HepG2 (cell line): ENCODE measurements around the gene SMYD1. TPM values are rescaled to one million over a fixed set of nuclear protein-coding genes. Genes with fewer than 3 reads are reported as not detected.

Experiments used
- ATAC-seq: fragments of 200-7000 bp; cut with Tn5 transposase; 3 replicates; pipeline ENCODE4 v1.9.1; 2020; ENCODE audit warnings: mild to moderate bottlenecking, moderate library complexity
- BruUV-seq: library from RNA; stranded (reverse); fragments of 400-500 nt; replicated peaks from 2 replicates; lab custom pipeline; 2021; lab: Mats Ljungman, UMichigan
- CTCF ChIA-PET: fragments of 300-600 bp; formaldehyde crosslinking; extraction: SDS; loops from one replicate; lab custom pipeline; 2021; ENCODE audit warnings: low total read pairs, inconsistent platforms, low intra/inter-chr PET ratio; lab: Yijun Ruan, JAX
- POLR2A ChIA-PET: fragments of 350-600 bp; sonication (Branson Sonifier 250); formaldehyde crosslinking; loops from one replicate; lab custom pipeline; 2020; ENCODE audit warnings: antibody characterized with exemption, inconsistent platforms; lab: Yijun Ruan, JAX
- DNase-seq: peaks from one replicate; pipeline ENCODE4 v3.0.0-alpha.2; 2015; ENCODE audit warnings: low spot score
- FAIRE-seq: peaks from 3 replicates; lab custom pipeline; 2011; peaks lifted over from hg19 to GRCh38; lab: Jason Lieb, UNC
- H2AFZ ChIP-seq: one replicate; pipeline ENCODE4 v1.6.1; 2011; ENCODE audit warnings: low read length, inconsistent platforms
- H3K27ac ChIP-seq: fragments of 300-600 bp; 3 replicates; pipeline ENCODE4 v1.8.0; 2011; ENCODE audit warnings: mixed run types, mild to moderate bottlenecking, mixed read lengths, low read length, inconsistent platforms; ENCODE audit not compliant: insufficient read depth; ENCODE audit errors: extremely low read length
- H3K27me3 ChIP-seq, 2 experiments: fragments of 200-600 bp in 1 of 2; 2 replicates in 1 of 2; 3 replicates in 1 of 2; pipeline versions ENCODE4 v1.6.0 to v1.8.0; 2011; ENCODE audit warnings: low read length in 2 of 2, mild to moderate bottlenecking in 2 of 2, moderate library complexity in 2 of 2, inconsistent platforms in 1 of 2; ENCODE audit not compliant: insufficient read depth in 2 of 2, control insufficient read depth in 1 of 2
- H3K36me3 ChIP-seq, 2 experiments: fragments of 200-600 bp in 1 of 2; replicated peaks in 1 of 2; 2 replicates in 1 of 2; 3 replicates in 1 of 2; pipeline versions ENCODE4 v1.5.1 to v1.8.0; 2011; ENCODE audit warnings: low read length in 2 of 2, inconsistent platforms in 1 of 2; ENCODE audit not compliant: insufficient read depth in 2 of 2, control insufficient read depth in 1 of 2
- H3K4me1 ChIP-seq: 2 replicates; pipeline ENCODE4 v1.5.1; 2012; ENCODE audit warnings: low read length, inconsistent platforms; ENCODE audit not compliant: insufficient read depth
- H3K4me2 ChIP-seq: 2 replicates; pipeline ENCODE4 v1.6.0; 2011; ENCODE audit warnings: low read depth, low read length, inconsistent platforms
- H3K4me3 ChIP-seq, 3 experiments: fragments of 200-600 bp in 1 of 3; sonication (generic), shearing (Covaris generic) in 1 of 3; replicated peaks in 1 of 3; 2 replicates each; pipeline ENCODE4 v1.5.1; 2011 to 2016; ENCODE audit warnings: low read length in 3 of 3, inconsistent platforms in 2 of 3, low read depth in 2 of 3, mild to moderate bottlenecking in 2 of 3, control low read depth in 1 of 3, mixed read lengths in 1 of 3; ENCODE audit not compliant: insufficient read depth in 1 of 3
- H3K79me2 ChIP-seq: one replicate; pipeline ENCODE4 v1.6.1; 2011; ENCODE audit warnings: low read length, inconsistent platforms; ENCODE audit not compliant: insufficient read depth
- H3K9ac ChIP-seq: 2 replicates; pipeline ENCODE4 v1.6.0; 2011; ENCODE audit warnings: mild to moderate bottlenecking, low read depth, low read length, inconsistent platforms; ENCODE audit not compliant: insufficient read depth
- H3K9me3 ChIP-seq: 2 replicates; pipeline ENCODE4 v1.5.1; 2012; ENCODE audit warnings: mild to moderate bottlenecking, low read length
- H4K20me1 ChIP-seq: 2 replicates; pipeline ENCODE4 v1.6.0; 2011; ENCODE audit warnings: inconsistent platforms, mild to moderate bottlenecking, low read length, moderate library complexity; ENCODE audit not compliant: insufficient read depth
- ELK4 ChIP-seq: sonication (generic); formaldehyde crosslinking; IDR thresholded peaks from 2 replicates; pipeline ENCODE4 v1.9.0; 2021; ENCODE audit warnings: missing genetic modification reagents, borderline replicate concordance
- FOXJ3 ChIP-seq: sonication (generic); formaldehyde crosslinking; IDR thresholded peaks from 2 replicates; pipeline ENCODE4 v1.4.0; 2020; ENCODE audit warnings: missing genetic modification reagents, mild to moderate bottlenecking, borderline replicate concordance
- FOXK2 ChIP-seq: fragments of 450-650 bp; IDR thresholded peaks from 2 replicates; pipeline ENCODE4 v1.6.1; 2016
- HNRNPL ChIP-seq: fragments of 200-400 bp; formaldehyde crosslinking; IDR thresholded peaks from 2 replicates; pipeline ENCODE4 v1.6.1; 2017; ENCODE audit warnings: mild to moderate bottlenecking, low read depth, low read length
- NFKBIZ ChIP-seq: IDR thresholded peaks from 2 replicates; pipeline ENCODE4 v1.6.1; 2018; ENCODE audit warnings: missing genetic modification reagents, missing compliant biosample characterization
- PAWR ChIP-seq: sonication (generic); formaldehyde crosslinking; IDR thresholded peaks from 2 replicates; pipeline ENCODE4 v1.4.0; 2020; ENCODE audit warnings: missing genetic modification reagents, mild to moderate bottlenecking, borderline replicate concordance
- SMC3 ChIP-seq: IDR thresholded peaks from 2 replicates; pipeline ENCODE4 v1.6.1; 2011; ENCODE audit warnings: low read length, improper control_type of control experiment
- STAG1 ChIP-seq: sonication (generic); formaldehyde crosslinking; IDR thresholded peaks from 2 replicates; pipeline ENCODE4 v1.4.0; 2020; ENCODE audit warnings: missing genetic modification reagents
- ZBTB20 ChIP-seq: sonication (generic); formaldehyde crosslinking; IDR thresholded peaks from 2 replicates; pipeline ENCODE4 v1.8.1; 2023; ENCODE audit warnings: missing genetic modification reagents, low read depth, mild to moderate bottlenecking, borderline replicate concordance
- ZNF143 ChIP-seq: sonication (generic); formaldehyde crosslinking; IDR thresholded peaks from 2 replicates; pipeline ENCODE4 v1.4.0; 2020; ENCODE audit warnings: missing genetic modification reagents
- ZNF672 ChIP-seq: sonication (generic); formaldehyde crosslinking; IDR thresholded peaks from 2 replicates; pipeline ENCODE4 v1.8.1; 2022; ENCODE audit warnings: missing genetic modification reagents
- WGBS: methylation state at CpG from one replicate; pipeline ENCODE4 v1.1.6; 2017; ENCODE audit warnings: low lambda C conversion rate; 5-methylcytosine and 5-hydroxymethylcytosine counted together
- in situ Hi-C: cut with HindIII; loops from 2 replicates; pipeline ENCODE4 v1.10.0; 2017; ENCODE audit warnings: low pct_unique_long_range_greater_than_20kb; ENCODE audit not compliant: extremely low pct_ligation_motif_present
- intact Hi-C: fragments of 100-400 bp; cut with micrococcal nuclease; formaldehyde crosslinking; loops from one replicate; pipeline ENCODE4 v1.10.0; 2022; ENCODE audit not compliant: unreplicated experiment
- polyA plus RNA-seq, 8 experiments: library from polyadenylated mRNA; depleted of rRNA in 3 of 8; stranded (reverse) in 7 of 8; unstranded in 1 of 8; fragments of >200 nt; fragmentation: Illumina TruSeq in 4 of 8; extraction: Trizol in 4 of 8; gene quantifications; 2 replicates each; pipeline versions ENCODE4 v1.2.1 to v1.2.3, GENCODE V29; 2011 to 2016; ENCODE audit warnings: low read depth in 4 of 8, missing spikeins in 1 of 8, mixed read lengths in 1 of 8; ENCODE audit not compliant: insufficient read depth in 1 of 8
- total RNA-seq, 5 experiments: library from RNA; depleted of rRNA; stranded (reverse); fragments of >200 nt; fragmentation: Illumina TruSeq; extraction: Trizol; gene quantifications; 2 replicates each; pipeline ENCODE4 v1.2.3, GENCODE V29; 2016; ENCODE audit warnings: low read depth in 1 of 5
- TF ChIP-seq, protein P1 (sequence below): sonication (generic); formaldehyde crosslinking; IDR thresholded peaks from 2 replicates; pipeline ENCODE4 v1.5.0; 2020; ENCODE audit warnings: mild to moderate bottlenecking, missing genetic modification reagents, moderate library complexity

SMYD1 gene
- total and polyA plus RNA-seq, 2 of the 13 experiments (the other 11 are each of a cell fraction or from before 2014, with no cell fraction given): not detected

DNA sequence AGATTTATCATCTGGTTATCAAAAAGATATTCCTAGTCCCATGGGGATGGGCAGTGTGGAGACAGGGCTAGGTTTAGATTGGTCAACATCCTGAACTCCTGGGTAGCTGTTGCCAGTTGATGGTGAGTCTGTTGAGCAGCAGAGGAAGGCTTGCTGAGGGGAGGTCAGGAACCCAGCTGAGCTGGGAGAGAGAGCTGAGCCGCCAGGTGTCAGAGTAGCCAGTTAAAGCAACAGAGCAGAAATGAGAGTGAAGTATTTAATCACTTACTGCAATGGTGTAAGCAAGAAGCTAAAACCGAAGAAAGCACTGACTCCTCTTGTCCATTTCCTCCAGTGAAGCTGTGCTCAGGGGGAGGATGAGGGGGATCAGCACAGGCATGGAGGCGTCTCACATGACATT is 29.6 kb downstream of the SMYD1 start:
- H3K4me1 ChIP-seq: peaks cover 7% of the 10 kb centered on the region
- intact Hi-C loops: loop anchor here (2.0 kb wide), 1 partner anchor 64 kb away; no protein-coding TSS in a partner anchor
- BruUV-seq: no TSS peak
- no peak for TF ChIP-seq FOXJ3 (CRISPR knock-in tag)
- TF ChIP-seq, protein P1, sequence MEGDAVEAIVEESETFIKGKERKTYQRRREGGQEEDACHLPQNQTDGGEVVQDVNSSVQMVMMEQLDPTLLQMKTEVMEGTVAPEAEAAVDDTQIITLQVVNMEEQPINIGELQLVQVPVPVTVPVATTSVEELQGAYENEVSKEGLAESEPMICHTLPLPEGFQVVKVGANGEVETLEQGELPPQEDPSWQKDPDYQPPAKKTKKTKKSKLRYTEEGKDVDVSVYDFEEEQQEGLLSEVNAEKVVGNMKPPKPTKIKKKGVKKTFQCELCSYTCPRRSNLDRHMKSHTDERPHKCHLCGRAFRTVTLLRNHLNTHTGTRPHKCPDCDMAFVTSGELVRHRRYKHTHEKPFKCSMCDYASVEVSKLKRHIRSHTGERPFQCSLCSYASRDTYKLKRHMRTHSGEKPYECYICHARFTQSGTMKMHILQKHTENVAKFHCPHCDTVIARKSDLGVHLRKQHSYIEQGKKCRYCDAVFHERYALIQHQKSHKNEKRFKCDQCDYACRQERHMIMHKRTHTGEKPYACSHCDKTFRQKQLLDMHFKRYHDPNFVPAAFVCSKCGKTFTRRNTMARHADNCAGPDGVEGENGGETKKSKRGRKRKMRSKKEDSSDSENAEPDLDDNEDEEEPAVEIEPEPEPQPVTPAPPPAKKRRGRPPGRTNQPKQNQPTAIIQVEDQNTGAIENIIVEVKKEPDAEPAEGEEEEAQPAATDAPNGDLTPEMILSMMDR (CRISPR knock-in tag): peak; percentile 48
- TF ChIP-seq STAG1 (CRISPR knock-in tag): peak; percentile 56
- no peak for TF ChIP-seq NFKBIZ (CRISPR knock-in tag)
- no peak for TF ChIP-seq ZNF672 (CRISPR knock-in tag)
- no peak for TF ChIP-seq ZNF143 (CRISPR knock-in tag)
- TF ChIP-seq PAWR (CRISPR knock-in tag): no peak
- TF ChIP-seq ZBTB20 (CRISPR knock-in tag): no peak
- TF ChIP-seq HNRNPL: no peak
- TF ChIP-seq FOXK2: no peak
- TF ChIP-seq ELK4 (CRISPR knock-in tag): no peak
- peak; percentile 19; the same call in 1 of the 2 replicates for TF ChIP-seq SMC3
- FAIRE-seq: no peak
- DNase-seq: no peak
- ChIA-PET POLR2A (no interaction called here), CTCF (interaction anchor here (1.1 kb wide), 1 partner anchor 62 kb away, joined by 3 read pairs; no protein-coding TSS in a partner anchor)
- no peak overlapping the region for H3K27ac ChIP-seq
- H2AFZ ChIP-seq: no peak overlapping the region
- in situ Hi-C loops: no loop called here
- H4K20me1 ChIP-seq: no peaks in the 10 kb centered on the region
- H3K4me2 ChIP-seq: no peak overlapping the region
- H3K4me3 ChIP-seq: no peak overlapping the region
- no peaks in the 10 kb centered on the region for H3K9me3 ChIP-seq
- WGBS: 30% methylated on average over 3 of the region's 3 CpGs
- no peaks in the 10 kb centered on the region for H3K36me3 ChIP-seq
- peaks cover 3 to 28% of the 10 kb centered on the region in 2 experiments; a peak in 3 of 5 replicates for H3K27me3 ChIP-seq
- H3K79me2 ChIP-seq: no peaks in the 10 kb centered on the region
- H3K9ac ChIP-seq: no peak overlapping the region
- ATAC-seq: peak; percentile 74
